HUES64 (cell line): Measurements from ENCODE around the gene NRG3.

ENCODE experiments used
- H3K27ac ChIP-seq: 2 replicates; pipeline ENCODE4 v1.7.0; 2013; ENCODE audit warnings: low read depth, low read length, inconsistent platforms
- H3K27me3 ChIP-seq: 2 replicates; pipeline ENCODE4 v1.6.1; 2013; ENCODE audit warnings: mild to moderate bottlenecking, low read length; ENCODE audit not compliant: insufficient read depth
- H3K36me3 ChIP-seq: 2 replicates; pipeline ENCODE4 v1.6.1; 2013; ENCODE audit warnings: mild to moderate bottlenecking, low read length; ENCODE audit not compliant: insufficient read depth
- H3K4me1 ChIP-seq: 2 replicates; pipeline ENCODE4 v1.6.1; 2013; ENCODE audit warnings: mild to moderate bottlenecking, low read length, moderate library complexity; ENCODE audit not compliant: insufficient read depth
- H3K4me3 ChIP-seq: 2 replicates; pipeline ENCODE4 v1.5.1; 2013; ENCODE audit warnings: mild to moderate bottlenecking, low read length, moderate library complexity
- H3K9ac ChIP-seq: 2 replicates; pipeline ENCODE4 v1.6.1; 2013; ENCODE audit warnings: mild to moderate bottlenecking, low read depth, low read length
- H3K9me3 ChIP-seq: 2 replicates; pipeline ENCODE4 v1.6.1; 2013; ENCODE audit warnings: low read depth, low read length; ENCODE audit not compliant: insufficient read depth
- WGBS: fragments of 150-250, 120-280 bp; methylation state at CpG from one replicate; pipeline ENCODE4 v1.1.7; 2013; ENCODE audit warnings: missing lambda C conversion rate; 5-methylcytosine and 5-hydroxymethylcytosine counted together

The NRG3 gene

DNA sequence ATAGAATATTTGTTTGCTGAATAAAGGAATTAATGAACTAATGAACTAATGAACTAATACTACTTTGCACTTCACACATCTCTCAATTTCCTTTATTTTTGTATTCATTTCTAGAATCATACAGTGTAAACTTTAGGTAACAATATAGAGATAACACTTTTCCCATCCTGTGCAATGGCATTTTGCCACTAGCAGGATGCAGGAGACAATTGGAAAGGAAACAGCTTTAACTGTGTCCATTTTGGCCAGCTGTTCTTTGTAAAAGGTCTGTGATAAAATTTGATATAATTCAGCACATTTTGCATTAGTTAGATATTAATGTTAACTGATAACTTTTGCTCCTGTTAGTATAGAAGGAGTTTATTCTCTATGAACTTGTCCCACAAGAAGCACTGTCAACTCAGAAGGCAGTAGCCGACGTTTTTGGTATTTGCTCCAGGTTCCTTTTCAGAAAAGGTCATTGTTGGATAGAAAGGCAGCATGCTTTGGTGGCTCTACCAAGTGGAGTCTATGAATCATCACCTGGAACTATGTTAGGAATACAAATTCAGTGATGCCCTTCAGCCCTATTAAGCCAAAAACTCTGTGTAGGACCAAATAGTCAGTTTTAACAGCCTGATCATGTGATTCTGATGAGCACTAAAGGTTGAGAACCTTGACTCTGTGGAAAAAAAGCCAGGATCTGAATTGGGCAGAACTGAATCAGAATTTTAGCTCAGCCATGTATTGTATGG is 86.6 kb downstream of the NRG3 start:
- WGBS = 89% methylated on average over 2 of the region's 2 CpGs
- Histone ChIP-seq H3K27me3 (no peaks in the 10 kb centered on the region), H3K27ac (no peak overlapping the region), H3K9ac (no peak overlapping the region), H3K36me3 (no peaks in the 10 kb centered on the region), H3K4me3 (no peak overlapping the region), H3K9me3 (no peaks in the 10 kb centered on the region), H3K4me1 (no peaks in the 10 kb centered on the region)

DNA sequence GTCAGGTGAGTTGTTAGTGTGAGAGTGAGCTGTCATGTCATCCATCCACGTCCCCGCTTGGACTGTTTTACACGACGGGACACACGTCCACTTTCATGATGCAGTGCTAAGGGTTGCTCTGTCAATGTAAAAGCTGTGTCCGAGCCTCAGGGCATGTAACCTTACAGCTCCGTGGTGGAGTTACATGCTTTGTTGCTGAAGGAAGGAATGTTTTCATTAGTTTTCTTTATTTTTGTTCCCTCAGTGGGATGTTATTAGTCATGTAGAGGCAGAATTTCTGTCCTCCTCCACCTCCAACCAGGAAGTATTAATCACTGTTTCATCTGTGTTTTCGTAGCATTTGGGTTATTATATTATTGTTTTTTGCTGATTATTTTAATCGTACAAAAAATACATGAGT is 88.6 kb downstream of the NRG3 start:
- 91% methylated on average over 7 of the region's 9 CpGs for WGBS
- no peaks in the 10 kb centered on the region for H3K27me3 ChIP-seq

GRCh38 chr10:81967716-81968115 is 92.7 kb downstream of the NRG3 start:
- no peaks in the 10 kb centered on the region for H3K36me3 ChIP-seq
- 0 out of 2 replicates have a peak, but pooled peaks cover 2% of the 10 kb centered on the region for H3K4me1 ChIP-seq
- H3K9ac ChIP-seq = no peak overlapping the region
- no peaks in the 10 kb centered on the region for H3K27me3 ChIP-seq
- no peak overlapping the region for H3K27ac ChIP-seq
- no peaks in the 10 kb centered on the region for H3K9me3 ChIP-seq
- no peak overlapping the region for H3K4me3 ChIP-seq

More for the DNA sequence above, 88.6 kb downstream of the NRG3 start:
- no peak overlapping the region for H3K9ac ChIP-seq
- no peak overlapping the region for H3K27ac ChIP-seq
- H3K4me1 ChIP-seq = 0 out of 2 replicates have a peak, but pooled peaks cover 2% of the 10 kb centered on the region
- H3K4me3 ChIP-seq = no peak overlapping the region
- no peaks in the 10 kb centered on the region for H3K9me3 ChIP-seq
- H3K36me3 ChIP-seq = no peaks in the 10 kb centered on the region

GRCh38 chr10:81969136-81969535 is 94.1 kb downstream of the NRG3 start:
- Histone ChIP-seq H3K9ac (no peak overlapping the region), H3K27ac (no peak overlapping the region), H3K36me3 (no peaks in the 10 kb centered on the region), H3K9me3 (no peaks in the 10 kb centered on the region), H3K27me3 (no peaks in the 10 kb centered on the region), H3K4me3 (no peak overlapping the region), H3K4me1 (0 out of 2 replicates have a peak, but pooled peaks cover 2% of the 10 kb centered on the region)
- WGBS = 100% methylated on average over 2 of the region's 2 CpGs

DNA sequence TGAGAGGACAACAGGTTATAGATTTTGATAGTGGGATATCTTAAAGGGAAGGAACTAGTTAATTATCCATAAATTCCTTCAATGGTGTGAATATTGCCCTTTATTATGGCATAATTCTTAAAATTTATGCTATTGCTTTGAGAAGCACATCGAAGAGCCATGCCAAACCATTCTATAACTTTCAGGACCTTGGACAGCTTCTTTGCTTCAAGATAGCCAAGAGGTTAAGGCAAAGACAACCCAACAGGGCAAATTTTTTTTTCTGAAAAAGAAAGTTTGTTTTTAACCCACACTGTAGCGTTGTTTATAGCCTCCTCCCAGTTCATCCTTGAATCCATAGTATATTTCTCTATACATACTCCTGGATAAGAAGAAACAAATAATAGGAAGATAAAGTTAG is 103.2 kb downstream of the NRG3 start:
- H3K9ac ChIP-seq = no peak overlapping the region
- H3K27ac ChIP-seq = no peak overlapping the region
- H3K4me1 ChIP-seq = no peaks in the 10 kb centered on the region
- no peaks in the 10 kb centered on the region for H3K27me3 ChIP-seq
- H3K36me3 ChIP-seq = no peaks in the 10 kb centered on the region
- no peaks in the 10 kb centered on the region for H3K9me3 ChIP-seq
- no peak overlapping the region for H3K4me3 ChIP-seq
- 78% methylated on average over 1 of the region's 2 CpGs for WGBS

DNA sequence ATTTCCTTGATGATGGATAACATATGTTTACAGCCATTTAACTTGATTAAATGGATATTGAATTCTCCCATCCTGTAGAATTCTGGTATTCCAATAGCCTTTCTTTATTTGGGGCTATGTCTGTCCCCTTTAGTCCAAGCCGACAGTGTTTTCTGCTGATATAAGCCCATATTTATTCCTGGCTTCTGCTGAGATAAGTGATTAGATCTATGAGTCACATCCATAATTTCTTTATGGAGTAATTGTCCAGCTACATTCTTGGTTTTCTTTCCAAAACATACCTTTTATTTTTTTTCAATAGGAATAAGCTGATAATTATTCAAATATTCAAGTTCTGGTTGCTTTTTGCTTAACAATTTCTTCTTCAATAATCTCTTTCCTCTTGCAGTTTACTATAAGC is 106.7 kb downstream of the NRG3 start:
- no peaks in the 10 kb centered on the region for H3K9me3 ChIP-seq
- H3K27ac ChIP-seq = no peak overlapping the region
- no peak overlapping the region for H3K4me3 ChIP-seq
- WGBS = 80% methylated on average over 1 of the region's 1 CpG
- H3K9ac ChIP-seq = no peak overlapping the region
- no peaks in the 10 kb centered on the region for H3K36me3 ChIP-seq
- H3K27me3 ChIP-seq = no peaks in the 10 kb centered on the region
- H3K4me1 ChIP-seq = no peaks in the 10 kb centered on the region

DNA sequence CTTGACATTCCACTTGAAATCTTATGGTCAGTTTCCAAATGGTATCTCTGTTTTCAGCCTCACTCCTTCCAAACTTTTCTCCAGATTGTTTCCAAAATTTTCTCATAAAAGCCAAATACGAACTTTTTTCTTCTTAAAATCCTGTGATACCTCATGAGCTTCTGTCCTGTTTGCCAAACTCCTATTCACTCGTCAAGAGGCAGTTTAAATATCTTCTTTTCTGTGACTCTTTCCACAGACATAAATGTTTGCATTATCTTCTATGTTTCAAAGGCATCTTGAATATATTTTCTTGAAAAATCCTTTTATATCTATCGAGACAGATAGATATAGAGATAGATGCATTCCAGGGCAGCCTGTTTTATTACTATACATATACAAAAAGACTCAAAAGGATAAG is 109.4 kb downstream of the NRG3 start:
- Histone ChIP-seq H3K27me3 (no peaks in the 10 kb centered on the region), H3K27ac (no peak overlapping the region), H3K4me1 (no peaks in the 10 kb centered on the region), H3K36me3 (no peaks in the 10 kb centered on the region), H3K4me3 (no peak overlapping the region), H3K9me3 (no peaks in the 10 kb centered on the region), H3K9ac (no peak overlapping the region)
- WGBS = 87% methylated on average over 2 of the region's 3 CpGs

DNA sequence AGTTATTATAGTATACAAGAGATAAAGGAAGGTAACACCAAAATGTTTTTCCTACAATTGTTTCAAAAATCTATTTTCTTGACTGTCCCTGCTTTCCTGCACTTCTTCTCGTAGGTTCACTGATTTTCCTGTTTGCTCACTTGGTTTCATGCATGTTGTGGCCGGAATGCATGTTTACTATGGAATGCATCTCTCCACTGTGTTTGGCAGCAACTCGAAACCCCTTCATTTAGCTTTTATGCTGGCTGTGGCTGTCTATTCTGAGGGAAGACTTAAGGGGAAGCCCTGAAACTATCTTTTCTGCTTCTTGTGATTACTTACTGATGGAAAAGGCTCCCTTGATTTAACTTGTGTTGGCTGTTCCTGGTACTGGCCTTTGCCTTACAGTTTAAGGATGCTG is 120.3 kb downstream of the NRG3 start:
- H3K4me3 ChIP-seq = no peak overlapping the region
- H3K9me3 ChIP-seq = no peaks in the 10 kb centered on the region
- no peak overlapping the region for H3K9ac ChIP-seq
- no peaks in the 10 kb centered on the region for H3K27me3 ChIP-seq
- WGBS = 87% methylated on average over 3 of the region's 3 CpGs
- no peaks in the 10 kb centered on the region for H3K36me3 ChIP-seq
- peaks cover 3% of the 10 kb centered on the region; the same call in 1 of the 2 replicates for H3K4me1 ChIP-seq
- H3K27ac ChIP-seq = no peak overlapping the region

DNA sequence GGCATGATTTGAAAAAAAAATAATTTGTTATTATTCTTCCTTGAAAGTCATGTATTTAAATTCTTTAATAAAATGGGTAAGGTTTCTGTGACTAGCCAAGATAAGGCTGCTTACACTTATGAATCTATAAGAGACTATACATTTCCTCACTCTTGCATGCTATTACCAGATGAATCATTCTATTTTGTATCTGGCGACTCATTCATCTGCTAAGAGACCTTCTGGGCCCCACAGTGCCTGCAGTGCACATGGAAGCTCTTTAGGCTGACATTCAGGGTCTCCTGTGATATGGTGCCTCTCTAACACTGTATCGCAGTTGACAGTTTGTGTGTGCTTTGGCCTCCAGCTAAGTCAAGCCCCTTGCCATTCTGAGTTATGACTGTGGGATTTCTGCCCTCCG is 121.9 kb downstream of the NRG3 start:
- WGBS = 94% methylated on average over 3 of the region's 3 CpGs

DNA sequence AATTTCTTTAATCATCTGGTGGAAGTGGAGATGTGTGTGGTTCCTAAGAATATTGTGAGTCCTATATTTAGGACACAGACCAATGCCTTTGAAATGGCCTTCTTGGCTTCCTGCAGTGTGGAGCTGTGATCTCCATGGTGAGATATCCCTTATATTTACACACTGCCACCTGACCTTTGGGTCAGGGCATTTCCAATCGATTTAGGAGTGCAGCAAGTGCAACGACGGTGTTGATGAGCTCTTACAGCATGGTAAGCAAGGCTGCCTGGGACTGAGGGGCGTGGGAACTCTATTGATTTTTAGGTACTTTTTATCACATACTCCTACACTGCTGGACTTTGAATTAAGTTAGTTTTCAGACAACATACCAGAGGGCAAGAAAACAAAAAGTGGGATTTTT is 146.0 kb downstream of the NRG3 start:
- no peaks in the 10 kb centered on the region for H3K36me3 ChIP-seq
- H3K27ac ChIP-seq = no peak overlapping the region
- H3K27me3 ChIP-seq = no peaks in the 10 kb centered on the region
- no peaks in the 10 kb centered on the region for H3K4me1 ChIP-seq
- H3K9me3 ChIP-seq = no peaks in the 10 kb centered on the region
- no peak overlapping the region for H3K4me3 ChIP-seq
- no peak overlapping the region for H3K9ac ChIP-seq
- WGBS = 97% methylated on average over 4 of the region's 4 CpGs

More for the DNA sequence above, 121.9 kb downstream of the NRG3 start:
- Histone ChIP-seq H3K36me3 (no peaks in the 10 kb centered on the region), H3K9ac (no peak overlapping the region), H3K4me1 (peaks cover 3% of the 10 kb centered on the region; the same call in 1 of the 2 replicates), H3K27ac (no peak overlapping the region), H3K9me3 (no peaks in the 10 kb centered on the region), H3K4me3 (no peak overlapping the region), H3K27me3 (no peaks in the 10 kb centered on the region)

GRCh38 chr10:82027711-82028110 is 152.7 kb downstream of the NRG3 start:
- no peak overlapping the region for H3K9ac ChIP-seq
- no peaks in the 10 kb centered on the region for H3K9me3 ChIP-seq
- no peaks in the 10 kb centered on the region for H3K36me3 ChIP-seq
- no peaks in the 10 kb centered on the region; the same call in 1 of the 2 replicates for H3K4me1 ChIP-seq
- no peak overlapping the region for H3K4me3 ChIP-seq
- H3K27ac ChIP-seq = no peak overlapping the region
- no peaks in the 10 kb centered on the region for H3K27me3 ChIP-seq
- WGBS = no CpG with 5 or more reads among the region's 1 CpG

GRCh38 chr10:82037076-82037475 is 162.1 kb downstream of the NRG3 start:
- Histone ChIP-seq H3K9ac (no peak overlapping the region), H3K27ac (no peak overlapping the region), H3K4me3 (no peak overlapping the region), H3K4me1 (peaks cover 10% of the 10 kb centered on the region), H3K27me3 (no peaks in the 10 kb centered on the region), H3K36me3 (no peaks in the 10 kb centered on the region), H3K9me3 (no peaks in the 10 kb centered on the region)
